GM18526 (cell line): ENCODE data around the gene TMEM108.

Experiments used
- POLR2A ChIP-seq: IDR thresholded peaks from 3 replicates; pipeline ENCODE4 v1.6.1; 2011; ENCODE audit not compliant: insufficient read length; ENCODE audit errors: extremely low read depth

Gene TMEM108

DNA sequence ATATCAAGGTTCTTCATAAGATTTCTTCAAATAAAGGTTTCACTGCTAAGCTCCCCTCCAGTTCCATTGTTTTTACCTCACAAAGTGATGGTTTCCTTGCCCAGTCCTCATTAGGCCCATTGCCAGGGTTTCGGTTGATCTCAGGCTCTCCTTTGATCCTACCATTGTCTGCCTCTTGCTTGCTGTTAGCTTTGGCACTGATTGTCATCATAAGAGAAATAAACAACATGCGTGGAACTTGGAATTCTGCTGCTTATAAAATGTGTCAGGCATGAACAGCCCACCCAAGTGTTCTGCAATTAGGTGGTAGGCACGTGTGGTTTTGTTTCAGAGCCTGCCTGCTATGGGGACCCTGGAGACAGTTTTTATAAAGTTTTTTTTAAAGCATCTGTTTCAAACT is 254.1 kb downstream of the TMEM108 start:
- no peak for TF ChIP-seq POLR2A

DNA sequence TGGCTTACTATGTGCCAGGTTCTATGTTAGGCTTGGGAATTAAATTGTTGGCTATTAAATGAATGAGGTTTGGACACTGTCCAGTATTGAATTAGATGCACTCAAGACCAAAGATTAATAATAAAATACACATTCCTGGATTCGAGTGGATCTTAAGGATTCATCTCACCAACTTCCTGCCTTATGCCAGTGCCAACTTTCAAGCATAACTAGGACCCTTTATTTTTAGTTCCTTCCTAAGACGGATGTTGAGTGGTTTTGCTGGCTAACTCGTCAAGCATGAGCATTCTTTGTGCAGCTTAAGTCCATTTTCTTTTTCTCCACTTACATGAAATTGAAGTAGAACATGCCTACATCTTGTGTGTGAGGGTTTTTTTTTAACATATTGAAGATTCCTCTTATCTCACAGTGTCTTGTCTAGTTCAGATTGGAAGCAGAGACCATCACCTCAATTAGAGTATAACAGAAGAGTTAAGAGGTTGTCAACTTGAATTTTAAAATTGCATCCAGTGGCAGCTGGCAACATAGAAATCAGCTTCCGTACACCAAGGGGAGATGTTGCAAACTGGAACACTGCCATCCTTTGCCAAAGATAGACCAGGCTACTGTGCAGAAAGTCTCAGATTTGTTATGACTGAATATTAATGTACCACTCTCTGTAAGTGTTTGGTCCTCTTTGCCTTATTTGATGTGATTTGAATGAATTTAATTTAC is 255.4 kb downstream of the TMEM108 start:
- TF ChIP-seq POLR2A = no peak

- no peak for TF ChIP-seq POLR2A
Observed at GRCh38 chr3:133294253-133294652, 256.1 kb downstream of the TMEM108 start.

DNA sequence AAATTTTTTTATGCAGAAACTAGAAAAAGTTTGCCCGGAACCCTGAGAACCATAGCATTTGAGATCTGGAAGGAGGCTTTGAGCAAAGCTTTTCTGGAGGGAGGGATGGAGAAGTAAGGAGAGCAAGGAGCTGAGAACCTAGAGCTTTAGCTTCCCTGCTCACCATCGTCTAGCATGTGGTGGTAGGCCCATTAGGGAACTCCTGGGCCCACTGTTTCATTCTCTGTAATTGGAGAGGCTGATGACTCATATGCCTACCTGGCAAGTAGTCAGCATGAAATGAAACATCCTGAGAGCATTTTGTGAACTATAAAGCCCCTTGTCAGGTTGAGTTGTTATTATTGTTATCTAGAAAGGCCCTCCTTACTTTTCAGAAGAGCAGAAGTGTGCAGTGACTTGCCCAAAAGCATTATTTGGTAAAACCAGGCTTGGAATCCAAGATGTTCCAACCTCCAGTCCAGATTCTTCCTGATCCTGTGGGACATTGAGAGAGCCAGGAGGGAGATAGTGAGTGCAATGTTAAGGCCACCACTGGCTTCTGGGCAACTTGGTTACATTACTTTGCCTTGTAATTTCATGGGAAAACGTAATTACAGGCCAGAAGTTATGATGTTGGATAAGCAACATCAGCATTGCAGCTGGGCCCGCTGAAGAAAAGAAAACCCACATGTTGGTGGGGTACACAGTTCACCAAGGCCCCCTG is 257.2 kb downstream of the TMEM108 start:
- TF ChIP-seq POLR2A = no peak

GRCh38 chr3:133295944-133296917 is 258.0 kb downstream of the TMEM108 start:
- TF ChIP-seq POLR2A = no peak

DNA sequence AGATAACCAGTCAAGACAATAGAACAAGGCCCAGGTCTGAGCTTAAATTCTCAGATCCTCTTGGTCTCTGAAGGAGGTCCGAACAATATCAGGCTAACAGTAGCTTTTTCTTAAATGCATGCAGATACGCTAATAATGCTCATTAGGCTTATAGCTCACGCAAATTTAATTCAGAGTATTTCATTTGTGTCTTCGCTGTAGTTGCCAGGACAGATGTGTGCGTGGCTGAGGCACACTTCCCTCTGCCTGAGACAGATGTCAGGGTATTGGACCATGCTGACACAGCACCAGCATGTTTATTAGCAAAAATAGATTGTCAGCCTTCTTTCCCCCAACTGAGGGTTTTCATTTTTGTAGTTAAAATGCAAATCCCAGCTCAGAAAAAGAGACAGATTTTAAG is 258.8 kb downstream of the TMEM108 start:
- TF ChIP-seq POLR2A = no peak

- TF ChIP-seq POLR2A = no peak
Observed at GRCh38 chr3:133300102-133300501, 261.9 kb downstream of the TMEM108 start.

DNA sequence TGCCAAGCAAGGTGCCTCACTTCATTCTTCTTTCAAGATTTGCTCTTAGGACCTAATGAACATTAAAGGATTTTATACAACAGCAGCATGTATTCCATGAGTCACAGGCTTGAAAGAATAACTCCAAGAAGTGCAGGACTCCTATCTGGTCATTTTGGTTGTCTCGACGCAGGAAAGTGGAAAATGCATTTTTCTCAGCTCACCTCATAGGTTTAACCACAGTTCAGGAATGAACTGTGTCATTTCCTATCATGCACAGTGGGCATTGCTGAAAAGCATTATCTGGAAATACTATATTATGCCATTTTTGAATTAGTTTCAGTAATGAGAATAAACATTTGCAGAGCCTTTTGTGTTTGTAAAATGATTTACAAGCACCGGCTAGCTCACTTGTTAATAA is 263.0 kb downstream of the TMEM108 start:
- no peak for TF ChIP-seq POLR2A

DNA sequence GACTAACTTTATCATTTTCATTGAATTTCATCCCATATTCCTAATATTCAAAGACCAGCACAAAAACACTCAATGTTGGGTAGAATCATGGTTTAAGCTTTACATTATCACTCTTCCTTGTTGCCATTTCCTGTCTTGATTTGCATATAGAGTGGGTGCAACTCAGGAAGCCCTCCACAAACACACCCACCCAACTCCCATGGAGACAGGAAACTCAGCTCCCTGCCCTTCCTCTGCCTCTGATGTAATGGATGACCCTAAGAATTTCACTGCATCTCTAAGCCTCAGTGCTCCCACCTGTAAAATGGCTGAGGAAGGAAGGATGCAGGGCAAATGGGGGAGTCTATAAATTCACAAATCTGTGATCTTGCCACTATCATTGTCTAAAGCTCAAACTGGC is 263.5 kb downstream of the TMEM108 start:
- no peak for TF ChIP-seq POLR2A

DNA sequence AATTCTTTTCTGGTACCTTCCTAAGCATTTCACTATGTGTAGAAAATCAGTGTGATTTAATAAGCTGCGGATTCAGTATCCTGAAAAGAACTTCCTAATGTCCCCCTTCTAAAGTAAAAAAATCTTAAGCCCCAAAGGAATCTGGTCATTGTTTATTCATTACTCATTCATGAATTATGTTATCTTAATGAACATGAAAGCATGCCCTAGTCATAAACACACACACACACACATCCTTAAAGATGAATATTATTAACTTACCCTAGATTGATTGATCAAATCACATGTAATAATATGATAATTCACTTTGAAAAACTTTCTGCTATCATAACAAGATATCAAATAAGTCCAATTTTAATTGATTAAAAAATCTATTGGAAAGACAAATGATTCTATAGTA is 265.2 kb downstream of the TMEM108 start:
- TF ChIP-seq POLR2A = no peak

DNA sequence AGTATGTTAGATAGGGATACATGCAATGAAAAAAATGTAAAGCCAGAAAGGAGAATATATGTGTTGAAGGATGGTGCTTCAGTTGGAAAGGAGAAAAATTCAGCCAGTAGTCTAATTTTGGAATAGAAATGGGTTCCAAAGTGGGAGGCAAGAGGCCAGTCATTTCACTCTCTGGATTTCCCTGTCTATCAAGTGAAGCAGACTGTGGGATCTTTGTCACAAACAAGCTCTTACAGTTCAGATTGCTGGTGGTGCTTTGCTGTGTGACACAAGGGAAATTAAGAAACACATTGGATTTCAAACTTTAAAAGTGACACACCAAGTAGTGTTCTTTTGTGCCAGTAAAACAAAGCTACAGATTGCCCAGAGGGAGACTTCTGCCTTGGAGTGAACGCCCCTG is 279.7 kb downstream of the TMEM108 start:
- TF ChIP-seq POLR2A = no peak

- no peak for TF ChIP-seq POLR2A
Observed at GRCh38 chr3:133328373-133328772, 290.2 kb downstream of the TMEM108 start.

GRCh38 chr3:133329626-133330025 is 291.4 kb downstream of the TMEM108 start:
- no peak for TF ChIP-seq POLR2A

- TF ChIP-seq POLR2A = no peak
Observed at GRCh38 chr3:133330065-133330464, 291.9 kb downstream of the TMEM108 start.

DNA sequence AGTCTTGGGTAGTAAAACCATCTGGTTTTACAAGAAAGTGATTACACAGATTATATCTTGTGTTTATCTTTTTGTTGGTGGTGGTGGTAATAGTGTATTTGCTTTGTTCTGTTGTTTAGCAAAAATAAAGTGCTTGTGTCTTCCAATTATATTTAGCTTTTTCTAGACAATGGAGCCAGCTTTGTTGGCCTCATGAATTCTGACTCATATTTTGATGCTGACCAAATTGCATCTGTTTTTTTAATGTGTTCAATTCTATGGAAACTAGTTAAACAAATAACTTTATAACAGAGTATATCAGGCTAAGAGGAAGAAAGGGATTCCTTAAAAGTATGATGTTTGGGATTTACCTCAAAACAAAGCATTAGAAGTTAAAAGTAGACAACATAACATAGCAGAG is 292.3 kb downstream of the TMEM108 start:
- no peak for TF ChIP-seq POLR2A

- no peak for TF ChIP-seq POLR2A
Observed at GRCh38 chr3:133354721-133355120, 316.5 kb downstream of the TMEM108 start.
